Esophagus squamous epithelium (tissue), 5 donors: Measurements from ENCODE around the gene CDIP1. TPM values are rescaled to one million over a fixed set of nuclear protein-coding genes. Genes with fewer than 3 reads are reported as not detected.

Source experiments
- DNase-seq: peaks from one replicate; lab custom pipeline; 2025; lab: John Stamatoyannopoulos, UW
- H3K27ac ChIP-seq, 4 donors: fragments of 200-600 bp; sonication (generic); one replicate each; pipeline ENCODE4 v1.5.1; 2016 to 2019; ENCODE audit warnings: mild to moderate bottlenecking in 1 of 4
- H3K27me3 ChIP-seq, 4 donors: fragments of 200-600 bp; sonication (generic); 1 replicate in 3 of 4; 2 replicates in 1 of 4; pipeline versions ENCODE4 v1.5.1 to v1.6.0; 2017 to 2021; ENCODE audit warnings: antibody characterized with exemption in 1 of 4
- H3K36me3 ChIP-seq, 3 donors: fragments of 200-600 bp; sonication (generic); one replicate each; pipeline ENCODE4 v1.5.1; 2016 to 2019
- H3K4me1 ChIP-seq, 3 donors: fragments of 200-600 bp; sonication (generic); one replicate each; pipeline ENCODE4 v1.5.1; 2017 to 2019
- H3K4me3 ChIP-seq, 4 donors: fragments of 200-600 bp; sonication (generic); 1 replicate in 3 of 4; 2 replicates in 1 of 4; pipeline ENCODE4 v1.5.1; 2016 to 2019; ENCODE audit warnings: mild to moderate bottlenecking in 2 of 4, moderate library complexity in 1 of 4
- H3K9me3 ChIP-seq, 3 donors: fragments of 200-600 bp; sonication (generic); one replicate each; pipeline ENCODE4 v1.5.1; 2016 to 2019
- CTCF ChIP-seq, 6 experiments: fragments of 450-650 bp in 4 of 6; fragments of 200-600 bp in 2 of 6; sonication (generic) in 2 of 6; IDR thresholded peaks; one replicate each; pipeline ENCODE4 v1.5.1; 2016 to 2019; ENCODE audit warnings: antibody characterized with exemption in 6 of 6, mild to moderate bottlenecking in 4 of 6, moderate library complexity in 4 of 6
- POLR2A ChIP-seq, 4 donors: fragments of 450-650 bp; IDR thresholded peaks; one replicate each; pipeline ENCODE4 v1.6.1; 2017; ENCODE audit warnings: antibody characterized with exemption in 4 of 4, mild to moderate bottlenecking in 4 of 4, moderate library complexity in 3 of 4
- WGBS, 2 donors: methylation state at CpG; one replicate each; pipeline ENCODE4 v1.1.5; 2018; 5-methylcytosine and 5-hydroxymethylcytosine counted together
- intact Hi-C: fragments of 100-400 bp; cut with DNase I; formaldehyde crosslinking; loops from one replicate; pipeline ENCODE4 v1.15.0; 2022
- total RNA-seq, 4 donors: library from RNA; depleted of rRNA; stranded (reverse); fragments of >200 nt; gene quantifications; one replicate each; pipeline ENCODE4 v1.1.0, GENCODE V29; 2016
- donor health status: DM: yes; HTN: yes; CAD: no.

The CDIP1 gene
- total RNA-seq, 4 donors from 2014 or later, result 10.2 to 26.5 (median 16.5) TPM

GRCh38 chr16:4505356-4506147, 33.0 kb downstream of the CDIP1 start:
- H3K36me3 ChIP-seq, result peaks cover 18 to 46% (median 23%) of the 10 kb centered on the region in 3 donors
- no peak for DNase-seq
- no peaks in the 10 kb centered on the region for H3K27me3 ChIP-seq
- peak overlapping the region in 1 of 4 donors; percentile 5 for H3K4me3 ChIP-seq
- intact Hi-C loops, result no loop called here
- H3K4me1 ChIP-seq, result peaks cover 11 to 63% (median 26%) of the 10 kb centered on the region in 3 donors
- TF ChIP-seq CTCF (IDR thresholded peaks at IDR 0.05) (no peak), POLR2A (IDR thresholded peaks at IDR 0.05) (no peak)
- 55 to 67% methylated on average over 13 of the region's 13 CpGs for WGBS, 2 donors
- H3K27ac ChIP-seq, result peak overlapping the region; percentile 32 to 78 (median 72)
- no peaks in the 10 kb centered on the region for H3K9me3 ChIP-seq

- TF ChIP-seq POLR2A (IDR thresholded peaks at IDR 0.05) (no peak), CTCF (IDR thresholded peaks at IDR 0.05) (no peak)
- Histone ChIP-seq H3K9me3 (no peaks in the 10 kb centered on the region), H3K36me3 (peaks cover 0 to 18% (median 0%) of the 10 kb centered on the region in 3 donors), H3K27ac (peak overlapping the region; percentile 22 to 85 (median 76)), H3K27me3 (no peaks in the 10 kb centered on the region), H3K4me1 (peaks cover 19 to 98% (median 44%) of the 10 kb centered on the region in 3 donors), H3K4me3 (peak overlapping the region in 1 of 4 donors; percentile 4)
- WGBS, 2 donors, result 18 to 22% methylated on average over 5 of the region's 5 CpGs
- DNase-seq, result no peak
- intact Hi-C loops, result no loop called here
Measured at GRCh38 chr16:4501071-4501478, 37.5 kb downstream of the CDIP1 start.

GRCh38 chr16:4500272-4500671, 38.3 kb downstream of the CDIP1 start:
- intact Hi-C loops, result no loop called here
- no peak for DNase-seq
- WGBS, 2 donors, result 50% methylated on average over 2 to 3 of the region's 3 CpGs
- peaks cover 18 to 98% (median 46%) of the 10 kb centered on the region in 3 donors for H3K4me1 ChIP-seq
- H3K36me3 ChIP-seq, result peaks cover 0 to 13% (median 0%) of the 10 kb centered on the region in 3 donors
- no peaks in the 10 kb centered on the region for H3K27me3 ChIP-seq
- H3K9me3 ChIP-seq, result no peaks in the 10 kb centered on the region
- no peak overlapping the region for H3K4me3 ChIP-seq
- TF ChIP-seq CTCF (IDR thresholded peaks at IDR 0.05), result no peak
- no peak for TF ChIP-seq POLR2A (IDR thresholded peaks at IDR 0.05)
- peak overlapping the region; percentile 22 to 85 (median 76) for H3K27ac ChIP-seq

- Histone ChIP-seq H3K9me3 (no peaks in the 10 kb centered on the region), H3K4me3 (no peak overlapping the region), H3K4me1 (peaks cover 18 to 99% (median 52%) of the 10 kb centered on the region in 3 donors), H3K27ac (peak overlapping the region in 3 of 4 donors; percentile 42 to 77 (median 59)), H3K36me3 (peaks cover 0 to 12% (median 0%) of the 10 kb centered on the region in 3 donors), H3K27me3 (no peaks in the 10 kb centered on the region)
- TF ChIP-seq POLR2A (IDR thresholded peaks at IDR 0.05) (no peak), CTCF (IDR thresholded peaks at IDR 0.05) (no peak)
- intact Hi-C loops, result no loop called here
- WGBS, 2 donors, result 82 to 91% methylated on average over 4 of the region's 4 CpGs
- no peak for DNase-seq
Measured at GRCh38 chr16:4499196-4499555, 39.4 kb downstream of the CDIP1 start.

GRCh38 chr16:4498546-4499195, 39.9 kb downstream of the CDIP1 start:
- intact Hi-C loops, result no loop called here

More at GRCh38 chr16:4498546-4499195, 39.9 kb downstream of the CDIP1 start:
- TF ChIP-seq CTCF (IDR thresholded peaks at IDR 0.05), result no peak
- no peak for TF ChIP-seq POLR2A (IDR thresholded peaks at IDR 0.05)
- DNase-seq, result no peak
- peak overlapping the region in 3 of 4 donors; percentile 42 to 77 (median 59) for H3K27ac ChIP-seq
- no peak overlapping the region for H3K4me3 ChIP-seq
- 43 to 45% methylated on average over 7 to 8 of the region's 8 CpGs for WGBS, 2 donors
- H3K36me3 ChIP-seq, result peaks cover 0 to 12% (median 0%) of the 10 kb centered on the region in 3 donors
- no peaks in the 10 kb centered on the region for H3K27me3 ChIP-seq
- peaks cover 18 to 95% (median 52%) of the 10 kb centered on the region in 3 donors for H3K4me1 ChIP-seq
- no peaks in the 10 kb centered on the region for H3K9me3 ChIP-seq
